Endodermal cell (in vitro differentiated cells): ENCODE results near the gene CCDC6. TPM values are rescaled to one million over a fixed set of nuclear protein-coding genes. Genes with fewer than 3 reads are reported as not detected.
"Not testable (repeated sequence)": the region's sequence is repeated elsewhere in the genome, so short reads cannot be mapped to it uniquely, and the experiment has no call there.

Experiments
- DNase-seq: peaks from one replicate; pipeline ENCODE4 v3.0.0-alpha.2; 2017
- H3K27ac ChIP-seq: 2 replicates; pipeline ENCODE4 v1.5.1; 2013; ENCODE audit warnings: mild to moderate bottlenecking, low read depth, low read length, moderate library complexity
- H3K27me3 ChIP-seq: 2 replicates; pipeline ENCODE4 v1.6.1; 2013; ENCODE audit warnings: mild to moderate bottlenecking, low read length, moderate library complexity; ENCODE audit not compliant: insufficient read depth, control insufficient read depth, poor library complexity, severe bottlenecking
- H3K36me3 ChIP-seq: 2 replicates; pipeline ENCODE4 v1.7.0; 2013; ENCODE audit warnings: mild to moderate bottlenecking, low read length, moderate library complexity; ENCODE audit not compliant: control insufficient read depth, insufficient read depth
- H3K4me1 ChIP-seq: one replicate; pipeline ENCODE4 v1.7.0; 2013; ENCODE audit warnings: low read length; ENCODE audit not compliant: control insufficient read depth, insufficient read depth
- H3K4me3 ChIP-seq: 2 replicates; pipeline ENCODE4 v1.5.1; 2013; ENCODE audit warnings: mild to moderate bottlenecking, low read length, moderate library complexity
- H3K9ac ChIP-seq: 2 replicates; pipeline ENCODE4 v1.6.1; 2013; ENCODE audit warnings: mild to moderate bottlenecking, low read length, moderate library complexity; ENCODE audit not compliant: poor library complexity, severe bottlenecking; ENCODE audit errors: extremely low read depth
- H3K9me3 ChIP-seq: 2 replicates; pipeline ENCODE4 v1.6.1; 2013; ENCODE audit warnings: mild to moderate bottlenecking, low read length, moderate library complexity; ENCODE audit not compliant: control insufficient read depth
- H3K27ac Mint-ChIP-seq: 2 replicates; pipeline ENCODE4 v1.8.0; 2020; ENCODE audit warnings: mixed read lengths
- H3K27me3 Mint-ChIP-seq: 2 replicates; pipeline ENCODE4 v1.8.0; 2021; ENCODE audit warnings: mild to moderate bottlenecking, mixed read lengths; ENCODE audit not compliant: insufficient read depth
- H3K36me3 Mint-ChIP-seq: 2 replicates; pipeline ENCODE4 v1.8.0; 2020; ENCODE audit warnings: low read depth, mixed read lengths
- H3K4me1 Mint-ChIP-seq: 2 replicates; pipeline ENCODE4 v1.8.0; 2020; ENCODE audit warnings: mixed read lengths
- H3K4me3 Mint-ChIP-seq: 2 replicates; pipeline ENCODE4 v1.8.0; 2020; ENCODE audit warnings: mild to moderate bottlenecking, moderate library complexity, mixed read lengths
- H3K9me3 Mint-ChIP-seq: 2 replicates; pipeline ENCODE4 v1.8.0; 2020; ENCODE audit warnings: mild to moderate bottlenecking, mixed read lengths
- WGBS, 2 experiments: methylation state at CpG; one replicate each; pipeline versions ENCODE4 v1.1.5 to v1.1.7; 2013; ENCODE audit warnings: missing lambda C conversion rate in 2 of 2, mixed read lengths in 1 of 2; ENCODE audit not compliant: insufficient coverage in 1 of 2, insufficient read length in 1 of 2; 5-methylcytosine and 5-hydroxymethylcytosine counted together
- total RNA-seq, 2 donors: library from RNA; stranded (reverse); fragmentation: NEBNext Ultra II Directional in 1 of 2; extraction: Animal tissue kit (Norgen Biotek cat#: 25700) in 1 of 2; gene quantifications; 2 replicates in 1 of 2; 3 replicates in 1 of 2; pipeline ENCODE4 v1.2.1, GENCODE V29; 2021
- TF ChIP-seq, protein P1 (sequence below): fragments of 200-600 bp; sonication (generic); conservative IDR thresholded peaks from 2 replicates; pipeline ENCODE4 v1.5.0; 2021; ENCODE audit warnings: antibody characterized with exemption, mild to moderate bottlenecking

CCDC6 gene
- total RNA-seq, 2 donors from 2014 or later = 29.3 to 30.4 TPM

DNA sequence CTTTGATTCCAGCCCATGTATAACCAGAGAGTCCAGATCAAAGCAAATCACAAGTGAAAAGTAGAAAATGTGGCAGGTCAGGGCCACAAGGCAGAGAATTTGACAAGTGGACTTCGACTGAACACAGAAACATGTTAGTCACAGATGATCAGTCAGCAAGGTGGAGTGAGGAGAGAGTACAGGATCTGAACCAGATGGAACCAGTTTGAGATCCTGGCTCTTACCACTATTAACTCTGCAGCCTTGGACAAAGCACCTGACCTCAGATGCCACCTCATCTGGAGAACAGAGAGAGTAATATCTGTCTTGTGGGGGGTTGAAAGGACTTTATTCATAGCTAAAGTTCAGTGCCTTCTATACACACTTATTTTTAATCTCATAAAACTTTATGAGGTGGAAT lies 157.5 kb downstream of the CCDC6 start:
- WGBS, 2 experiments = 79% methylated on average over 1 of the region's 1 CpG; no CpG with 5 or more reads in 1 of the 2 experiments
- no peaks in the 10 kb centered on the region for H3K27me3 Mint-ChIP-seq
- no peaks in the 10 kb centered on the region for H3K27me3 ChIP-seq
- no peak overlapping the region for H3K9ac ChIP-seq
- no peak overlapping the region for H3K4me3 Mint-ChIP-seq
- H3K27ac Mint-ChIP-seq = no peak overlapping the region
- DNase-seq = no peak
- no peaks in the 10 kb centered on the region for H3K36me3 Mint-ChIP-seq
- TF ChIP-seq, protein P1, sequence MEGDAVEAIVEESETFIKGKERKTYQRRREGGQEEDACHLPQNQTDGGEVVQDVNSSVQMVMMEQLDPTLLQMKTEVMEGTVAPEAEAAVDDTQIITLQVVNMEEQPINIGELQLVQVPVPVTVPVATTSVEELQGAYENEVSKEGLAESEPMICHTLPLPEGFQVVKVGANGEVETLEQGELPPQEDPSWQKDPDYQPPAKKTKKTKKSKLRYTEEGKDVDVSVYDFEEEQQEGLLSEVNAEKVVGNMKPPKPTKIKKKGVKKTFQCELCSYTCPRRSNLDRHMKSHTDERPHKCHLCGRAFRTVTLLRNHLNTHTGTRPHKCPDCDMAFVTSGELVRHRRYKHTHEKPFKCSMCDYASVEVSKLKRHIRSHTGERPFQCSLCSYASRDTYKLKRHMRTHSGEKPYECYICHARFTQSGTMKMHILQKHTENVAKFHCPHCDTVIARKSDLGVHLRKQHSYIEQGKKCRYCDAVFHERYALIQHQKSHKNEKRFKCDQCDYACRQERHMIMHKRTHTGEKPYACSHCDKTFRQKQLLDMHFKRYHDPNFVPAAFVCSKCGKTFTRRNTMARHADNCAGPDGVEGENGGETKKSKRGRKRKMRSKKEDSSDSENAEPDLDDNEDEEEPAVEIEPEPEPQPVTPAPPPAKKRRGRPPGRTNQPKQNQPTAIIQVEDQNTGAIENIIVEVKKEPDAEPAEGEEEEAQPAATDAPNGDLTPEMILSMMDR = no peak
- no peaks in the 10 kb centered on the region for H3K36me3 ChIP-seq
- no peak overlapping the region for H3K4me3 ChIP-seq
- no peaks in the 10 kb centered on the region for H3K4me1 ChIP-seq
- peaks cover 13% of the 10 kb centered on the region for H3K9me3 Mint-ChIP-seq
- H3K9me3 ChIP-seq = no peaks in the 10 kb centered on the region
- H3K4me1 Mint-ChIP-seq = no peaks in the 10 kb centered on the region
- H3K27ac ChIP-seq = no peak overlapping the region

DNA sequence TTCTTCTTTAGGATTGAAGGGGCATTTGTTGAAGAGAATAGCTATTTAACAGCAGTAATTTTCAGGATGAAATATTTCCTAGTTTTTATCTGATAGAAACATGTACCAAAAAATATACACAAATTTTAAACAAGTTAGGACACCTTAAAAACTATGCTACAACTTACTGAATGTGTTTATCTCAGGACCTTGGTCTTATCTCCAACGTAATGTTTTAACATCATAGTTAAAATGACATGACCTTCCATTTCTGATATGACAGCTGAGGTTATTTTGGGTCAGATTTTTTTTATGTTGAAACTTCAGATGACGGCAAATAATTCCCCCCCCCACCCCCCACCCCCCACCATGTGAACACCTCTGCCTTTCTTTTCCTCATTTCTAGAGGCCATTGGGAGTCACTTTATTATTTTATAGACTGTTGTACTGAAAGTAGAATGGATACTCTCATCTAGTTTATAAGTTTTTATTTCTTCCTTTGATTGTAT lies 161.1 kb downstream of the CCDC6 start:
- no peak overlapping the region for H3K27ac Mint-ChIP-seq

DNA sequence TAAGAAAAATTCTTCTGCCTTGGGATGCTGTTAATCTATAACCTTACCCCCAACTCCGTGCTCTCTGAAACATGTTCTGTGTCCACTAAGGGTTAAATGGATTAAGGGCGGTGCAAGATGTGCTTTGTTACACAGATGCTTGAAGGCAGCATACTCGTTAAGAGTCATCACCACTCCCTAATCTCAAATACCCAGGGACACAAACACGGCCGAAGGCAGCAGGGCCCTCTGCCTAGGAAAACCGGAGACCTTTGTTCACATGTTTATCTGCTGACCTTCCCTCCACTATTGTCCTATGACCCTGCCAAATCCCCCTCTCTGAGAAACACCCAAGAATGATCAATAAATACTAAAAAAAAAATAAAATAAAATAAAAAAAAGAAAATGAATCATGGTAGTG lies 161.6 kb downstream of the CCDC6 start:
- H3K27me3 Mint-ChIP-seq, H3K27ac ChIP-seq, H3K9me3 ChIP-seq, H3K36me3 ChIP-seq, H3K27ac Mint-ChIP-seq, H3K9ac ChIP-seq, H3K4me3 ChIP-seq, H3K36me3 Mint-ChIP-seq, H3K4me1 ChIP-seq, H3K27me3 ChIP-seq, H3K4me3 Mint-ChIP-seq, H3K4me1 Mint-ChIP-seq, DNase-seq: not testable (repeated sequence)
- peaks cover 19% of the 10 kb centered on the region for H3K9me3 Mint-ChIP-seq
- 69% methylated on average over 5 of the region's 6 CpGs; no CpG with 5 or more reads in 1 of the 2 experiments for WGBS, 2 experiments

More for the DNA sequence above, 161.1 kb downstream of the CCDC6 start:
- Mint-ChIP-seq H3K4me1 (no peaks in the 10 kb centered on the region), H3K4me3 (no peak overlapping the region), H3K27me3 (no peaks in the 10 kb centered on the region), H3K9me3 (peaks cover 19% of the 10 kb centered on the region), H3K36me3 (no peaks in the 10 kb centered on the region)
- Histone ChIP-seq H3K36me3 (no peaks in the 10 kb centered on the region), H3K4me3 (no peak overlapping the region), H3K9ac (no peak overlapping the region), H3K27me3 (no peaks in the 10 kb centered on the region), H3K9me3 (peaks cover 6% of the 10 kb centered on the region), H3K27ac (no peak overlapping the region), H3K4me1 (no peaks in the 10 kb centered on the region)
- WGBS, 2 experiments = 80 to 88% methylated on average over 1 of the region's 2 CpGs
- TF ChIP-seq, protein P1 = no peak
- no peak for DNase-seq

DNA sequence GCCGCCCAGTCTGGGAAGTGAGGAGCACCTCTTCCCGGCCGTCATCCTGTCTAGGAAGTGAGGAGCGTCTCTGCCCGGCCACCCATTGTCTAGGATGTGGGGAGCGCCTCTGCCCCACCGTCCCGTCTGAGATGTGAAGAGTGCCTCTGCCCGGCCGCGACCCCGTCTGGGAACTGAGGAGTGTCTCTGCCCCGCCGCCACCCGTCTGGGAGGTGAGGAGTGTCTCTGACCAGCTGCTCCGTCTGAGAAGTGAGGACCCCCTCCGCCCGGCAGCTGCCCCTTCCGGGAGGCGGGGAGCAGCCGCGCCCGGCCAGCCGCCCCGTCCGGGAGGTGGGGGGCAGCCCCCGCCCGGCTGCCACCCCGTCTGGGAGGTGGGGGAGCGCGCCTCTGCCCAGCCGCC lies 162.2 kb downstream of the CCDC6 start:
- H3K4me1 Mint-ChIP-seq, H3K27me3 Mint-ChIP-seq, H3K27me3 ChIP-seq, H3K4me3 Mint-ChIP-seq, H3K36me3 Mint-ChIP-seq, DNase-seq, H3K9ac ChIP-seq, H3K4me3 ChIP-seq, H3K27ac Mint-ChIP-seq, H3K4me1 ChIP-seq, H3K9me3 ChIP-seq, H3K36me3 ChIP-seq, H3K27ac ChIP-seq: not testable (repeated sequence)
- 90 to 100% methylated on average over 2 to 32 of the region's 32 CpGs for WGBS, 2 experiments
- peaks cover 19% of the 10 kb centered on the region for H3K9me3 Mint-ChIP-seq
